PC-9 (cell line): ENCODE measurements around the gene PLA2G4C. TPM values are rescaled to one million over a fixed set of nuclear protein-coding genes. Genes with fewer than 3 reads are reported as not detected.
"Not testable (repeated sequence)": the region's sequence is repeated elsewhere in the genome, so short reads cannot be mapped to it uniquely, and the experiment has no call there.

Experiments
- BruUV-seq: library from RNA; stranded (reverse); fragments of 400-500 nt; replicated peaks from 2 replicates; lab custom pipeline; 2021; lab: Mats Ljungman, UMichigan
- CTCF ChIA-PET: fragments of 300-600 bp; sonication (Branson Sonifier 250); formaldehyde crosslinking; loops from one replicate; lab custom pipeline; 2022; ENCODE audit warnings: antibody characterized with exemption; lab: Charles Lee
- POLR2A ChIA-PET: fragments of 300-600 bp; sonication (Branson Sonifier 250); formaldehyde crosslinking; loops from one replicate; lab custom pipeline; 2022; ENCODE audit warnings: antibody characterized with exemption; ENCODE audit not compliant: unreplicated experiment; lab: Charles Lee
- DNase-seq, 2 experiments: peaks; one replicate each; pipeline versions ENCODE4 v3.0.0 to v3.0.0-alpha.2; 2015 to 2022; ENCODE audit warnings: mixed read lengths in 1 of 2
- H2AFZ ChIP-seq: fragments of 200-600 bp; sonication (generic); 2 replicates; pipeline ENCODE4 v1.8.1; 2017; ENCODE audit warnings: antibody characterized with exemption
- H3F3A ChIP-seq: fragments of 200-600 bp; sonication (generic); 2 replicates; pipeline ENCODE4 v1.8.1; 2017; ENCODE audit warnings: antibody characterized with exemption, mild to moderate bottlenecking, low read depth; ENCODE audit not compliant: insufficient read depth
- H3K27ac ChIP-seq: fragments of 200-600 bp; sonication (generic); 2 replicates; pipeline ENCODE4 v1.6.1; 2016; ENCODE audit warnings: mixed run types
- H3K27me3 ChIP-seq: fragments of 200-600 bp; sonication (generic); 2 replicates; pipeline ENCODE4 v1.6.1; 2016; ENCODE audit warnings: low read depth, mixed run types; ENCODE audit not compliant: insufficient read depth
- H3K36me3 ChIP-seq: fragments of 200-600 bp; sonication (generic); 2 replicates; pipeline ENCODE4 v1.6.1; 2016; ENCODE audit warnings: low read depth, mixed run types
- H3K4me1 ChIP-seq: fragments of 200-600 bp; sonication (generic); replicated peaks from 2 replicates; pipeline ENCODE4 v1.6.1; 2016; ENCODE audit warnings: mixed run types; ENCODE audit not compliant: insufficient read depth
- H3K4me2 ChIP-seq: fragments of 200-600 bp; sonication (generic); 2 replicates; pipeline ENCODE4 v1.6.1; 2017; ENCODE audit warnings: mixed run types
- H3K4me3 ChIP-seq: fragments of 200-600 bp; sonication (generic); 2 replicates; pipeline ENCODE4 v1.6.1; 2016; ENCODE audit warnings: mixed run types
- H3K79me2 ChIP-seq: fragments of 200-600 bp; sonication (generic); 2 replicates; pipeline ENCODE4 v1.6.1; 2017; ENCODE audit warnings: low read depth, mixed run types
- H3K9me2 ChIP-seq: fragments of 200-600 bp; sonication (generic); 2 replicates; pipeline ENCODE4 v1.8.1; 2017; ENCODE audit warnings: mild to moderate bottlenecking; ENCODE audit not compliant: insufficient read depth
- H3K9me3 ChIP-seq: fragments of 200-600 bp; sonication (generic); 2 replicates; pipeline ENCODE4 v1.8.1; 2016; ENCODE audit warnings: low read depth; ENCODE audit not compliant: insufficient read depth
- H4K20me1 ChIP-seq: fragments of 200-600 bp; sonication (generic); 2 replicates; pipeline ENCODE4 v1.8.1; 2017; ENCODE audit not compliant: insufficient read depth
- EZH2 ChIP-seq: fragments of 200-600 bp; sonication (generic); IDR thresholded peaks from 2 replicates; pipeline ENCODE4 v1.8.0; 2017; ENCODE audit warnings: antibody characterized with exemption, low read depth
- intact Hi-C: fragments of 100-400 bp; cut with micrococcal nuclease; formaldehyde crosslinking; loops from one replicate; pipeline ENCODE4 v1.10.0; 2022; ENCODE audit not compliant: unreplicated experiment
- total RNA-seq: library from RNA; stranded (reverse); gene quantifications from 2 replicates; pipeline ENCODE4 v1.2.3, GENCODE V29; 2021
- TF ChIP-seq, protein P1 (sequence below): fragments of 200-600 bp; sonication (generic); conservative IDR thresholded peaks from 2 replicates; pipeline ENCODE4 v1.6.1; 2017; ENCODE audit warnings: mixed run types, antibody characterized with exemption, mild to moderate bottlenecking, moderate library complexity

Gene PLA2G4C
- total RNA-seq, 1 experiment from 2014 or later, result not detected

- no peak for TF ChIP-seq EZH2
- TF ChIP-seq, protein P1, sequence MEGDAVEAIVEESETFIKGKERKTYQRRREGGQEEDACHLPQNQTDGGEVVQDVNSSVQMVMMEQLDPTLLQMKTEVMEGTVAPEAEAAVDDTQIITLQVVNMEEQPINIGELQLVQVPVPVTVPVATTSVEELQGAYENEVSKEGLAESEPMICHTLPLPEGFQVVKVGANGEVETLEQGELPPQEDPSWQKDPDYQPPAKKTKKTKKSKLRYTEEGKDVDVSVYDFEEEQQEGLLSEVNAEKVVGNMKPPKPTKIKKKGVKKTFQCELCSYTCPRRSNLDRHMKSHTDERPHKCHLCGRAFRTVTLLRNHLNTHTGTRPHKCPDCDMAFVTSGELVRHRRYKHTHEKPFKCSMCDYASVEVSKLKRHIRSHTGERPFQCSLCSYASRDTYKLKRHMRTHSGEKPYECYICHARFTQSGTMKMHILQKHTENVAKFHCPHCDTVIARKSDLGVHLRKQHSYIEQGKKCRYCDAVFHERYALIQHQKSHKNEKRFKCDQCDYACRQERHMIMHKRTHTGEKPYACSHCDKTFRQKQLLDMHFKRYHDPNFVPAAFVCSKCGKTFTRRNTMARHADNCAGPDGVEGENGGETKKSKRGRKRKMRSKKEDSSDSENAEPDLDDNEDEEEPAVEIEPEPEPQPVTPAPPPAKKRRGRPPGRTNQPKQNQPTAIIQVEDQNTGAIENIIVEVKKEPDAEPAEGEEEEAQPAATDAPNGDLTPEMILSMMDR, result no peak
- H3K4me2 ChIP-seq, result no peak overlapping the region
- intact Hi-C loops, result no loop called here
- peaks cover 15% of the 10 kb centered on the region; the same call in 1 of the 2 replicates for H3F3A ChIP-seq
- H3K9me3 ChIP-seq, result no peaks in the 10 kb centered on the region
- H3K4me3 ChIP-seq, result no peak overlapping the region
- H3K36me3 ChIP-seq, result no peaks in the 10 kb centered on the region
- ChIA-PET CTCF (no interaction called here), POLR2A (no interaction called here)
- H2AFZ ChIP-seq, result no peak overlapping the region
- no peak for DNase-seq
- no TSS peak for BruUV-seq
- H3K79me2 ChIP-seq, result no peaks in the 10 kb centered on the region
- H3K27me3 ChIP-seq, result peaks cover 72% of the 10 kb centered on the region
- H3K4me1 ChIP-seq, result peaks cover 9% of the 10 kb centered on the region; the same call in 1 of the 2 replicates
- H3K9me2 ChIP-seq, result no peaks in the 10 kb centered on the region
- H4K20me1 ChIP-seq, result no peaks in the 10 kb centered on the region
- no peak overlapping the region for H3K27ac ChIP-seq
These were observed 20.3 kb downstream of the PLA2G4C start for GRCh38 chr19:48090281-48090802.

DNA sequence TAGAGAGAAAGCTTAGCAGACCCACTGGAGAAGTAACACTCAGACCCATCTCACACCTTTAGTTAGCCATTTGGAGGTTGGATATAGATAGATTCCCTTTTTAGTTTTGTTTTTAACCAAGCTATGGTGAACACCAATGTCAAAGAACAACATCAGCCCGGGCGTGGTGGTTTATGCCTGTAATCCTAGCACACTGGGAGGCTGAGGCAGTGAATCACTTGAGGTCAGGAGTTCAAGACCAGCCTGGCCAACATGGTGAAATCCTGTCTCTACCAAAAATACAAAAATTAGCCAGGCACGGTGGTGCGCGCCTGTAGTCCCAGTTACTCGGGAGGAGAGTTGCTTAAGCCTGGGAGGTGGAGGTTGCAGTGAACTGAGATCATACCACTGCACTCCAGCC is 21.6 kb downstream of the PLA2G4C start:
- H3K9me2 ChIP-seq, H3K4me3 ChIP-seq, CTCF ChIA-PET, H3K9me3 ChIP-seq, H3K4me2 ChIP-seq, H3K4me1 ChIP-seq, H3K79me2 ChIP-seq, H2AFZ ChIP-seq, H4K20me1 ChIP-seq, H3K27ac ChIP-seq, intact Hi-C loops, H3K36me3 ChIP-seq, BruUV-seq, DNase-seq, POLR2A ChIA-PET: not testable (repeated sequence)
- Histone ChIP-seq H3F3A (peaks cover 15% of the 10 kb centered on the region; the same call in 1 of the 2 replicates), H3K27me3 (peaks cover 72% of the 10 kb centered on the region)

- POLR2A ChIA-PET, result no interaction called here
- 0 out of 2 replicates have a peak, but pooled peaks cover under 1% of the 10 kb centered on the region for H3K4me1 ChIP-seq
- H4K20me1 ChIP-seq, result 0 out of 2 replicates have a peak, but pooled peaks cover 4% of the 10 kb centered on the region
- H3K9me2 ChIP-seq, result no peaks in the 10 kb centered on the region; the same call in 1 of the 2 replicates
- intact Hi-C loops, result no loop called here
- H3K27me3 ChIP-seq, result peaks cover 75% of the 10 kb centered on the region
- H3K4me3 ChIP-seq, result no peak overlapping the region
- no peak overlapping the region for H3K27ac ChIP-seq
- H3K36me3 ChIP-seq, result no peaks in the 10 kb centered on the region
- H3K9me3 ChIP-seq, result no peaks in the 10 kb centered on the region
- 0 out of 2 replicates have a peak, but pooled peaks cover 6% of the 10 kb centered on the region for H3F3A ChIP-seq
- no peak for TF ChIP-seq EZH2
- TF ChIP-seq, protein P1, result no peak; the same call in 1 of the 2 replicates
- no peak for DNase-seq
- CTCF ChIA-PET, result no interaction called here
- no peaks in the 10 kb centered on the region for H3K79me2 ChIP-seq
- BruUV-seq, result no TSS peak
- H3K4me2 ChIP-seq, result no peak overlapping the region
- H2AFZ ChIP-seq, result no peak overlapping the region
These were observed 24.4 kb downstream of the PLA2G4C start for GRCh38 chr19:48085904-48086864.
